Embryonic facial prominence (tissue), 1 donor: ENCODE data around the gene PEX13.
"Not testable (repeated sequence)": the region's sequence is repeated elsewhere in the genome, so short reads cannot be mapped to it uniquely, and the experiment has no call there.

ENCODE experiments used
- DNase-seq: peaks from one replicate; pipeline ENCODE4 v3.0.0-alpha.2; 2016; ENCODE audit errors: extremely low spot score

Gene PEX13

DNA sequence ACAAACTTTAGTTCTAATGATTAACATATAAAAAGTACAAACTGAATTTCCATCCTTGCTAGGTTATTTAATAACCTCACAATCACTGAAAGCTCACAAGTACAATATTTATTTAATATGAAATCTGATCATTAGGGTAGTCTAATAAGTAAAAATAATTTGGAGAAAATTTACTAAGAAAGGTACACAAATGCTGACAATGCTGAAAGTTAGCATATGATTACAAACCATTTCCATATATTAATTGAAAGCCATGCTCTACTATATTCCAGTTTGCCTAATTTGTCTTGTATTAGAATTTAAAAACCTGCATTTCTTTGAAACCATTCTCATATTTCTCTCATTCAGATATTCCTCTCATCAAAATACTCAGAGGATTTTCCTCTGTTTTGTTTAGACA lies 8.2 kb upstream of the PEX13 start:
- no peak for DNase-seq

DNA sequence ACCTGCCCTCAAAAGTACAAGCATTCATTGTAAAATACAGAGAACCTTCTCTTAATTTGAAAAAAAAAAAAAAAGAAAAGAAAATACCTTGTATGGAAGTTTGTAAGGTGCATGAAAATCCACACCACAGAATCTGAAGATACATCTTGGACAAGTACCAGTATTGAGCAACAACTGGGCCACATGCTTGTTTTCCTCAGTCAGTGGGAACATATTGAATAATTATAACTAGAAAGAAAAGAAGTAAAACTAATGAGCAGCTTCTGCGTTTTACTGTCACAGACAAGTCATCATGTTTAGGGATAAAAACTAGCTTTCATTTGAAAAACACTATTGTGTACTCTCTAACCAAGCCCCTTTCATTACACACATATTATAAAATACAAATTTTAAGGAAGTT lies 5.8 kb upstream of the PEX13 start:
- DNase-seq = no peak

- not testable (repeated sequence) for DNase-seq
Measured at GRCh38 chr2:61012303-61012702, 5.2 kb upstream of the PEX13 start.

DNA sequence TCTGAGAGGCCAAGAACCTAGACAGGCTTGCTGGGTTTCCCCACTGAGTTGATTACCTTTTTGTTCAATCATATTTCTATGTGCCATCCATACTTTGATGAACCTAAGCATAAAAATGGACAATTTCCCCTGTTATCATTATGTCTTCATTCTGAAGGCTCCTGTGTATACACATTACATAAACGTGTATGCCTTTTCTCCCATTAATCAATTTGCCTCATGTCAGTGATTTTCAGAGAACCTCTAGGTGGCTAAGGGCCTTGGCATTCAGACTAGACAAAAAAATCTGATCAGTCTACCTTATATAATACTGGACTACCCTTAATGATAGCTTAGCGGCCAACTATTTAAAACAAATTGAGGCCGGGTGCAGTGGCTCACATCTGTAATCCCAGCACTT lies 4.1 kb upstream of the PEX13 start:
- DNase-seq = no peak

GRCh38 chr2:61014763-61015162 lies 2.8 kb upstream of the PEX13 start:
- DNase-seq = no peak

GRCh38 chr2:61015976-61016375 lies 1.5 kb upstream of the PEX13 start:
- DNase-seq = no peak

DNA sequence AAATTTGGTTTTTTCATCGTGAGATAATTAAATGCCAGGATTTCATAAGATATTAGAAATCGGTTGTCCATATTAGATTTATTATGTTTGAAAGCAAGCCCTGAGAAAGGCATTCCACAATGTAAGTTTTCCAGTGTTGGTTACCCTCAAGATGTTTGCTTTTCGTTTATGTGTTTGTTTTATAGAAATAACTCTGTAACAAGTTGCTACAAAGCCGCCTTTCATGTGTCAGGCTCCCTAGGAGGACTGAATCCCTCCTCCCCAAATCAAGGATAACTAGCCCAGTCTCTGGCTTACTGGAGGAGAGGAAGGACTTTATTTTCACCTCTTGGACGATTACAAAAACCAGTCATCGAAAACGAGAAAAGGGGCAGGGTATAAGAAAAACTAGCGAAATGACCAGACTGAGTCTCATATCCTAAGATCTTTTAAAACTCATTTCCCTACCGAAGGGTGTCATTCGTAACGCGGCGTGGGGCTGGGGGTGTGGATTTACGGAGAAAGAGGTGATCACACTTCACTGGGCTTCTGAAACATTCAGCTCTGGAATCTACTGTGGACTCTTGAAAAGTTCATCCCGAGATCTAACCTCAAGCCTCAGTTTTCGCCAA lies 1.0 kb upstream of the PEX13 start:
- no peak for DNase-seq

DNA sequence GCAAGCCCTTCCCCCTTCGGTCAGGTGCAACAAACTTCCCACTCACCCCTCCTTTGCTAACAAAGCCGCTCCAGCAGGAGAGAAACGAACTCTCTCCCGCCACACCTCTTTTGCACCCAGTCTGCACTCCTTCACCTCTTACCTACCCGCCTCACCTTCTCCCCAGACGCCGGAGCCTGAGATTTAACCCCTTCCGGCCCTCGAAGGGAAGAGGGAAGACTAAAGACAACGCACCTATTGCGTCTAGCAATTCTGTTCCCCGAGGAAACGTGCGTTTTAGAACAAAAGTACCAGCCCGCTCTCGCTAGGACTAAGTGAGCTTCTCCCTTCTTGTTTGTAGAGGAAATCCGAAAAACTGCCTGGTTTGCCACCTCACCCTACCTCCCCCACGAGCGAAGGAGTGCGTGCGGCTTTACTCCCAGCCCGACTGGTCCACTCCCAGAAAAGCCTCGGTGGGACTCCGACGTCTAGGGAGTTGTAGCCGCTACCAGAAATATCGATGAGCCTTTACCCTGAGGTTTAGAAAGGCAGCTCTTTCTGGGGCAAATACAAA lies 441 bp upstream of the PEX13 start:
- DNase-seq = peak; percentile 42

- no peak for DNase-seq
Measured at GRCh38 chr2:61018318-61018755, 817 bp downstream of the PEX13 start.

GRCh38 chr2:61018798-61019197 lies 1.3 kb downstream of the PEX13 start:
- DNase-seq = no peak

DNA sequence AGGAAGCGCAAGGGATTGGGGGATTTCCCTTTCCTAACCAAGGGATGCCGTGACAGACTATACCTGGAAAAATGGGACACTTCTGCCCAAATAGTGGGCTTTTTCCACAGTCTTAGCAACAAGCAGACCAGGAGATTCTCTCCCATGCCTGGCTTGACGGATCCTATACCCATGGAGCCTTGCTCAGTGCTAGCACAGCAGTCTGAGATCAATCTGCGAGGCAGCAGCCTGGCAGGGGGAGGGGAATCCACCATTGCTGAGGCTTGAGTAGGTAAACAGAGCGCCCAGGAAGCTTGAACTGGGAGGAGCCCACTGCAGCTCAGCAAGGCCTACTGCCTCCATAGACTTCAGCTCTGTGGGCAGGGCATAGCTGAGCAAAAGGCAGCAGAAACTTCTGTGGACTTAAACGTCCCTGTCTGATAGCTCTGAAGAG lies 3.7 kb downstream of the PEX13 start:
- no peak for DNase-seq

- DNase-seq = no peak
Measured at GRCh38 chr2:61023670-61024069, 6.2 kb downstream of the PEX13 start.

- no peak for DNase-seq
Measured at GRCh38 chr2:61029533-61029932, 12.0 kb downstream of the PEX13 start.

DNA sequence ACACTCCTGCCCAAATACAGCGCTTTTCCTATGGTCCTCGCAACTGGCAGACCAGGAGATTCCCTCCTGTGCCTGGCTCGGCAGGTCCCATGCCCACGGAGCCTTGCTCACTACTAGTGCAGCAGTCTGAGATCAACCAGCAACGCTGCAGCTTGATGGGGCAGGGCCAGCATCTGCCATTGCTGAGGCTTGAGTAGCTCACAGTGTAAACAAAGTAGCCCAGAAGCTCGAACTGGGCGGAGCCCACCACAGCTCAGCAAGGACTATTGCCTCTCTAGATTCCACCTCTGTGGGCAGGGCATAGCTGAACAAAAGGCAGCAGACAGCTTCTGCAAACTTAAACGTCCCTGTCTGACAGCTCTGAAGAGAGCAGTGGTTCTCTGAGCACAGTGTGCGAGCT lies 17.1 kb downstream of the PEX13 start:
- DNase-seq = not testable (repeated sequence)

GRCh38 chr2:61036643-61037042 lies 19.1 kb downstream of the PEX13 start:
- DNase-seq = not testable (repeated sequence)

DNA sequence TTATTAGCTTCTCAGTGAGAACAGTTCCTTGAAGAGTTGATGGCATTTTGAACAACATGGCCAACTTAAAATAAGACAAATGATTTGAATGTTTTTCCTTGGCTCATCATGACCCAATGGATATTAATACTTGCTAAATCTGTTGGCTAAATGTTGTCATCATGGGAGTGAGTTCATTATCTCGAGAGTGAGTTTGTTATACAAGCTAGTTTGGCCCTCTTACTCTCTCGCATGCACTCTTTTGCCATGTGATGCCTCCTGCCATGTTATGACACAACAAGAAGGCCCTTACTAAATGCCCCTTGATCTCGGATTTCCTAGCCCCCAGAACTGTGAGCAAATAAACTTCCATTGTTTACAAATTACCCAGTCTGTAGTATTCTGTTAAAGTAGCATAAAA lies 25.3 kb downstream of the PEX13 start:
- no peak for DNase-seq

DNA sequence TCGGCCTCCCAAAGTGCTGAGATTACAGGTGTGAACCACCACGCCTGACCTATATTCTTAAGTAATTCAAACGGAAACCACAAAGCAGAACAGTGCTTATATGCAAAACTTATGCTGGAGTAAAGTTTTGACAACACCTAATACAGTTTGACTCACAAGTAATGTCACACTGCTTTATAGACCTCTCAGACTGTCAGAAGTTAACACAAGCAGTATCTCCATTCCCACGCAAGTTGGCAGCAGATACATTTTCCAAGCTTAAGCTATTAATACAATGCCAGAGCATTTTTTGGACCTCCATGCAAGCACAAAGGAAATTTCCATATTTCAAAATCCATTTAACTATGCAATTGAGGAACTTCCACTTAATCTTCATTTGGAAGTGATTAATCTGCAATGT lies 27.1 kb downstream of the PEX13 start:
- no peak for DNase-seq

- DNase-seq = no peak
Measured at GRCh38 chr2:61045226-61045625, 27.7 kb downstream of the PEX13 start.

DNA sequence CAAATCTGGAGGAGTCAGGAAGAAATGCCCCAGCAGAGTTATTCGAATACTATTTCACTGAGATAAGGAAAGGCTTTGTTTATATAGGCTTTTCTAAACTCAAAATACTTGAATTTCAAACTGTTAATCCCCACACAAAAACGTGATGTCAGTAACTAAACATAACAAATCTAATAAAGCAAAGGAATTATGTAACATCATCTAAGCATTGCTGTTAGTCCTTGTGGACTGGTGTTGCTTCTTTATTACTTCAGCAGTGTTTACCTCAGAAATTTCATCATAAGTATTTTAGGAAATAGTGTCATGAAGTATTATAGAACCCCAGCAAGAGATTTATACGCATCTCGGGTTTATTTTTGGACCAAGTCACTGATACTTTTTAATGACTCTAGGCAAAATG lies 28.5 kb downstream of the PEX13 start:
- DNase-seq = no peak

GRCh38 chr2:61055557-61055956 lies 38.0 kb downstream of the PEX13 start:
- no peak for DNase-seq

GRCh38 chr2:61057562-61057961 lies 40.0 kb downstream of the PEX13 start:
- no peak for DNase-seq

- DNase-seq = no peak
Measured at GRCh38 chr2:61059382-61059781, 41.9 kb downstream of the PEX13 start.

DNA sequence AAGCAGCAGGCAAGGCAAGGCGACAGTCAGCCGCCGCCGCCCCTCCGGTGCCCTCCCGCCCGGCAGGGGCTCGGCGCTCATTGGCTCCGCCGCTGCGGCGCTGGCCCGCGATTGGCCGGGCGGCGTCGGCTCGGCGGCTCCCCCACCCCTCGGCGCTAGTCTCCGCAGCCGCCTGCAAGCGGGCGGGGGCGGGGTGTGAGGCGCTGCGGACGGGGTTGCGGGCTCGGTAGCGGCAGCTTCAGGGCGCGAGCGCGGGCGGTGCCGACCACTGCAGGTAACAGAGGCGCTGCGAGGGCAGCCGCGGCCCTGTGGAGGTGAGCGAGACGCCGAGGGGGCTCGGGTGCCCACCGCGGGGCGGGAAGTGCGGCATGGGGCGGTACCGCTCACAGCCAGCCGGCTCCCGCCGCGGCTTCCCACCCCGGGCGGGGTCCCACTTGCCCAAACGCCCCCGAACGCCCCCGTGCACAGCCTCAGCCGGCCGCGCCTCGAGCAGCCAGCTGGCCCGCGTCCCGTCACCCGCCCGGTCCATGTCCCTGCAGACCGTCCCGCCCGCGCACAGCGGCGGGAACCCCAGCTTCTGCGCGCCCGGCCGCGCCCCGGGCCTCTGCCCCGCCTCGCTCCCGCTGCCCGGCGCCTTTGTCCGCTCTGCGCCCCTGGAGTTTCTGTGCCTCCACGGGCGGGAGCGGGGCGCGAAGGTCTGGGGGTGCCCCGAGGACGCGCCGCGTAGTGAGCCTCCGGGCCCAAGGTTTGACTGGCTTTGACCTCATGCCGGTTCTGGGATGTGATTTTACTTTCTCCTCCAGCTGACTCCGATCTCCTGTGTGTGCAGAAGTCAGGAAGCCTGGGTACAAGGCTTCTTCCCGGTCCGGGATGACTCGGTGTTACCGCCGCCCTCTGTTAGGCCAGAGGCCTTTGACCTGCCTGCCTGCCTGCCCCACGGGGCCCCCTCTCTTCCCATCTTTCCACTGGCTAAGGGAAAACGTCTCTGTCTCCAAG lies 48.5 kb downstream of the PEX13 start, which contains the start of gene SANBR:
SANBR (plus strand) TSS at position 158 of the 996 bp plus-strand sequence. CDS start 4,480 bp downstream, outside the sequence.
- peak; percentile 61 for DNase-seq
